GM12873 (cell line): ENCODE measurements around the gene MRPL52.

ENCODE experiments used
- CTCF ChIP-seq: IDR thresholded peaks from 2 replicates; pipeline ENCODE4 v1.5.1; 2012; ENCODE audit warnings: low read depth, mild to moderate bottlenecking, moderate library complexity, low read length, control low read depth; ENCODE audit not compliant: insufficient read depth; ENCODE audit errors: missing control alignments

Gene MRPL52

GRCh38 chr14:22837750-22838538 is 8.3 kb downstream of the MRPL52 start:
- TF ChIP-seq CTCF, result no peak

GRCh38 chr14:22838631-22839041 is 8.9 kb downstream of the MRPL52 start:
- no peak for TF ChIP-seq CTCF

DNA sequence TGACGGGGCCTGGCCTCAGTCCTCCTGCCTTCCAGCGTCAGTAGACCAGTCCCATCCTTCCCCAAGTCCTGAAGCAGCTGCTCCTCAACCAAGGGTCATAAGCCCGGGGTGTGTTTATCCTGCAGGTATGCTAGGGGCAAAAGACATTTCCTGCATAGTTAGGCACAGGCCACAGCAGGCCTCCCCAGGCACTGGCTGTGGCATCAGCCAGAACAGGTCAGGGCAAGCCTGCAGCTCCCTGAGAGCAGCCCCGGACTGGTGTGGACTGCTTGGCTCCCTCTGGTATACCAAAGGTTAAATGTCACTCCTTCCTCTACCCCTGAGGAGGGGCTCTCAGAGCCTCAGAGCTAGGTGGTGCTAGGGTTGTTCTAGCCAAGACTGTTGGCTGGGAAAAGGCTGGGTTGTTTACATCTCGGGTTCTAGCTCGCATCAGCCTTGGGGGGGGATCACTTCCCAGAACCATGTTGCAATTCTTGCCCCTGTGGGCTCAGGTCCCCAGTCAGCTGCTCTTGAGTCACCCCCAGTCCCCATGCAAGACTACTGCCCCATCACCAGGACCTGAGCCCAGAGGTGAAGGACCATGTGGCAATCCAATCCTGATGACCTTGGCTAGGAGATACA is 9.6 kb downstream of the MRPL52 start:
- no peak for TF ChIP-seq CTCF

GRCh38 chr14:22841311-22841710 is 11.6 kb downstream of the MRPL52 start:
- no peak for TF ChIP-seq CTCF

DNA sequence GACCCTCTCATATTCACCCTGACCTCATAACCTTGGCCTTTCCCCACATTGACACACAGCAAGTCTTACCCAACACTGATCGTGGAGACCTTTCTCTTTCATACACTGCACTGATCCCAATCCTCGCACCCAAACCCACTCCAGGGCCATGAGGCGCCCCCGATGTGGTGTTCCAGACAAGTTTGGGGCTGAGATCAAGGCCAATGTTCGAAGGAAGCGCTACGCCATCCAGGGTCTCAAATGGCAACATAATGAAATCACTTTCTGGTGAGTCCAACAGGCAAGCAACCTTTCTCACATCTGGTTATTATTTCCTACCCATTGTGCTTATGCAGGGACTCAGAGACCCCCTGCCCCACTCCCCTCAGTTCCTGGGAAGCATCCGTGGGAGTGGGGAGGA is 12.1 kb downstream of the MRPL52 start:
- no peak for TF ChIP-seq CTCF

- no peak for TF ChIP-seq CTCF
Measured at GRCh38 chr14:22842211-22843122, 12.8 kb downstream of the MRPL52 start.
